Activated T-cell treated with anti-CD3 and anti-CD28 coated beads, Interleukin-2, amount 50 U/mL, for 72 hours (primary cell): ENCODE results near the gene ZBTB17. TPM values are rescaled to one million over a fixed set of nuclear protein-coding genes. Genes with fewer than 3 reads are reported as not detected.

ENCODE experiments used
- ATAC-seq, 2 donors: fragments of 150-1000 bp; cut with Tn5 transposase; replicated peaks in 1 of 2; 2 replicates each; pipeline ENCODE4 v1.10.0; 2021; ENCODE audit warnings: moderate library complexity in 2 of 2, mild to moderate bottlenecking in 1 of 2
- DNase-seq, 2 donors: peaks; one replicate each; pipeline ENCODE4 v3.0.0; 2021 to 2022; ENCODE audit warnings: mixed read lengths in 1 of 2
- H3K27ac Mint-ChIP-seq: one replicate; pipeline ENCODE4 v1.8.0; 2022; ENCODE audit warnings: mild to moderate bottlenecking, moderate library complexity, mixed read lengths
- H3K27me3 Mint-ChIP-seq: one replicate; pipeline ENCODE4 v1.8.0; 2022; ENCODE audit warnings: low read depth, mixed read lengths
- H3K36me3 Mint-ChIP-seq, 2 donors: one replicate each; pipeline ENCODE4 v1.8.0; 2022; ENCODE audit warnings: mixed read lengths in 2 of 2, mild to moderate bottlenecking in 1 of 2; ENCODE audit not compliant: insufficient read depth in 2 of 2
- H3K4me1 Mint-ChIP-seq: one replicate; pipeline ENCODE4 v1.8.0; 2022; ENCODE audit warnings: low read depth, mixed read lengths
- H3K4me3 Mint-ChIP-seq, 2 donors: one replicate each; pipeline ENCODE4 v1.8.0; 2022; ENCODE audit warnings: mild to moderate bottlenecking in 2 of 2, mixed read lengths in 2 of 2, moderate library complexity in 2 of 2
- H3K9me3 Mint-ChIP-seq, 2 donors: one replicate each; pipeline ENCODE4 v1.8.0; 2022; ENCODE audit warnings: mixed read lengths in 2 of 2
- total RNA-seq, 2 donors: library from RNA; stranded (reverse); gene quantifications; one replicate each; pipeline ENCODE4 v1.2.3, GENCODE V29; 2022

The ZBTB17 gene
- total RNA-seq, 2 donors from 2014 or later: 76.0 to 84.1 TPM

DNA sequence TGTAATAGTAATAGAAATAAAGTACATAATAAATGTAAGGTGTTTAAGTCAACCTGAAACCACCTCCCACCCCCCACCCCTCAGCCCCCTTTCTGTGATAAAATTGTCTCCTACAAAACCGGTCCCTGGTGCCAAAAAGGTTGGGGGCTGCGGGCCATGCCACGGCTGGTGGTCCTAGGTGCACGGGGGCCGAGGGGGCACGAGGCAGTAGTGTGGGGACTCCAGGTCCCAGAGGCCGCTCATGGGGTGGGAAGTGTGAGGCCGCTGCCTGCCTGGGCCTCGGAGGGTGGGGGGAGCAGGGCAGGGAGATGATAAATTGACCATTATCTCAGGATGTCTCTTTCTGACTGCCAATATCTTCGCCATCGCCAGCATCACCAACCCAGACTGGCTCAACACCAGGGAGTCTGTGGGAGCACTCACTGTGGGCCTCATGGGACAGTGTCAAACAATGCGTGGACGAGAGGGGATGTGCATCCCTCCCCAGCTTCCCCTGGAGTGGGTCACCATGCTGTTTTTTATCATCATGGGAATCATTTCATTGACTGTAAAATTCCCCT, 6.5 kb downstream of the ZBTB17 start:
- Mint-ChIP-seq H3K27me3 (no peaks in the 10 kb centered on the region), H3K27ac (no peak overlapping the region), H3K4me3 (no peak overlapping the region), H3K4me1 (peaks cover 62% of the 10 kb centered on the region), H3K36me3 (peaks cover 19 to 30% of the 10 kb centered on the region in 2 donors), H3K9me3 (no peaks in the 10 kb centered on the region)
- no peak for DNase-seq
- no peak for ATAC-seq

DNA sequence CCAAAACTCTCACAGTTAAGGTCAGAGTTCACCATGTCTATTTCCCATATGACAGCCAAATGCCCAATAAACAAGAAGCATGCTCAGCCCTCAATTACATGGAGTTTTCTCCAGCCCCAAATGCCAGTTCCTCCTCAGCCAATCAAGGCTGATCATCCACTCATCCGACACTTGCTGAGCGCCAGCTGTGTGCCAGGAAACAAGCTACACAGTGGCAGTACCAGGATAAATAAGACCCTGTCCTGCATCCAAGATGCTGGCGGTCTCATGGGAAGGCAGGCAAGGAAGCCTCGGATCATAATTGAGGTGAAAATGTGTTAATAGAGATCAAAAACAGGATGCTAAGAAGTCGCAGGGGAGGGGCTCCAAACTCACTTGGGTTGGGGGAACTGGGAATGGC, 7.7 kb downstream of the ZBTB17 start:
- Mint-ChIP-seq H3K4me3 (peak overlapping the region in 1 of 2 donors; percentile 22), H3K27me3 (no peaks in the 10 kb centered on the region), H3K36me3 (peaks cover 20 to 31% of the 10 kb centered on the region in 2 donors), H3K27ac (peak overlapping the region; percentile 2), H3K9me3 (no peaks in the 10 kb centered on the region), H3K4me1 (peaks cover 64% of the 10 kb centered on the region)
- no peak for DNase-seq
- ATAC-seq: no peak

DNA sequence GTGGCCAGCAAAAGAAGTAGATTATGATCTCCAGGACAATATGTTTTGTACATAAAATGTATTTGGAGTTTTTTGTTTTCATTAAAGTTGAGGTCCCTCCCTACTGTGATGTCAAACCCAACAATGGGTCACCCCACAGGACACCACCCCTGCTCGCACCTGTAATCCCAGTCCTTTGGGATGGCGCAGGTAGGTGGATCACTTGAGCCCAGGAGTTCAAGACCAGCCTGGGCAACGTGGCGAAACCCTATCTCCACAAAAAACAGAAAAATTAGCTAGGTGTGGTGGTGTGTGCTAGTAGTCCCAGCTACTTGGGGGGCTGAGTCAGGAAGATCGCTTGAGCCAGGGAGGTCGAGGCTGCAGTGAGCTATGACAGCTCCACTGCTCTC, 9.0 kb downstream of the ZBTB17 start:
- no peak for DNase-seq
- no peak for ATAC-seq
- Mint-ChIP-seq H3K27me3 (no peaks in the 10 kb centered on the region), H3K27ac (peak overlapping the region; percentile 66), H3K4me1 (peaks cover 68% of the 10 kb centered on the region), H3K4me3 (peak overlapping the region in 1 of 2 donors; percentile 61), H3K9me3 (no peaks in the 10 kb centered on the region), H3K36me3 (peaks cover 13 to 25% of the 10 kb centered on the region in 2 donors)

GRCh38 chr1:15966081-15966955, 9.6 kb downstream of the ZBTB17 start:
- ATAC-seq: peak; percentile 80 to 82
- peak overlapping the region; percentile 84 to 90 for H3K4me3 Mint-ChIP-seq
- peak; percentile 87 to 92 for DNase-seq
- H3K4me1 Mint-ChIP-seq: peaks cover 72% of the 10 kb centered on the region
- no peaks in the 10 kb centered on the region for H3K27me3 Mint-ChIP-seq
- H3K9me3 Mint-ChIP-seq: no peaks in the 10 kb centered on the region
- H3K36me3 Mint-ChIP-seq: peaks cover 12 to 26% of the 10 kb centered on the region in 2 donors
- peak overlapping the region; percentile 99 for H3K27ac Mint-ChIP-seq

- peak; percentile 43 to 56 for DNase-seq
Measured at GRCh38 chr1:15965228-15965767, 10.6 kb downstream of the ZBTB17 start.

GRCh38 chr1:15963968-15964648, 11.8 kb downstream of the ZBTB17 start:
- Mint-ChIP-seq H3K36me3 (peaks cover 8 to 18% of the 10 kb centered on the region in 2 donors), H3K27ac (peak overlapping the region; percentile 99), H3K27me3 (no peaks in the 10 kb centered on the region), H3K4me1 (peaks cover 94% of the 10 kb centered on the region), H3K9me3 (no peaks in the 10 kb centered on the region), H3K4me3 (peak overlapping the region; percentile 84 to 90)
- DNase-seq: no peak
- peak; percentile 33 to 35 for ATAC-seq

More at GRCh38 chr1:15965228-15965767, 10.6 kb downstream of the ZBTB17 start:
- no peaks in the 10 kb centered on the region for H3K27me3 Mint-ChIP-seq
- no peaks in the 10 kb centered on the region for H3K9me3 Mint-ChIP-seq
- peaks cover 82% of the 10 kb centered on the region for H3K4me1 Mint-ChIP-seq
- H3K36me3 Mint-ChIP-seq: peaks cover 12 to 27% of the 10 kb centered on the region in 2 donors
- ATAC-seq: peak; percentile 35 to 36
- peak overlapping the region; percentile 84 to 90 for H3K4me3 Mint-ChIP-seq
- H3K27ac Mint-ChIP-seq: peak overlapping the region; percentile 99

DNA sequence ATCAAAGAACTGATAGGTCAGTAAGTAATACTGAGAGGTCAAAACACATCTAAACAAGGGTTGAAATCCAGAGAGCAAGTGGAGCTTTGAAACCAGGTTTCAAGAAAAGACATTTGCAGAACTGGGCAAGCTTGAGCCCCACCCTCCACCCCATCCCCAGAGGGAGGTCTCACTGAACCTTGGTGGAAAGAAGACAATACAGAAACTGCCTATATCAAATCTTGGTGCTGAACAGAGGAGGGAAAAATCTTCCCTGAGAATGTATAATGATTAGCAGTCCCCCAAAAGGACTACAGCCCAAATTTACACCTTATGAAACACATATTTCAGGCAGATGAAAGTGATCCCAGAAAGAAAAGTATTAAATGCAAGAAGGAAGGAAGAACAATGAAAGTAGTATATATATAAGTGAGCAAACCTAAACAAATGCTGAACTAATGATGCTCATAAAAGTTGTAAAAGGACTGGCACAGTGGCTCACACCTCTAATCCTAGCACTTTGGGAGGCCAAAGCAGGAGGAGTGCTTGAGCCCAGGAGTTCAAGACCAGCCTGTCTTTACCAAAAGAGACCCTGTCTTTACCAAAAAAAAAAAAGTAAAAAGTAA, 12.4 kb downstream of the ZBTB17 start:
- no peaks in the 10 kb centered on the region for H3K27me3 Mint-ChIP-seq
- ATAC-seq: no peak
- H3K9me3 Mint-ChIP-seq: no peaks in the 10 kb centered on the region
- peaks cover 6 to 16% of the 10 kb centered on the region in 2 donors for H3K36me3 Mint-ChIP-seq
- DNase-seq: no peak
- peak overlapping the region; percentile 99 for H3K27ac Mint-ChIP-seq
- peak overlapping the region; percentile 84 to 90 for H3K4me3 Mint-ChIP-seq
- peaks cover 99% of the 10 kb centered on the region for H3K4me1 Mint-ChIP-seq

- ATAC-seq (no peak), DNase-seq (no peak)
- peaks cover 99% of the 10 kb centered on the region for H3K4me1 Mint-ChIP-seq
- H3K27ac Mint-ChIP-seq: peak overlapping the region; percentile 99
- peaks cover 1 to 10% of the 10 kb centered on the region in 2 donors for H3K36me3 Mint-ChIP-seq
- peak overlapping the region; percentile 84 to 90 for H3K4me3 Mint-ChIP-seq
- H3K9me3 Mint-ChIP-seq: no peaks in the 10 kb centered on the region
- H3K27me3 Mint-ChIP-seq: no peaks in the 10 kb centered on the region
Measured at GRCh38 chr1:15962671-15963362, 13.1 kb downstream of the ZBTB17 start.

DNA sequence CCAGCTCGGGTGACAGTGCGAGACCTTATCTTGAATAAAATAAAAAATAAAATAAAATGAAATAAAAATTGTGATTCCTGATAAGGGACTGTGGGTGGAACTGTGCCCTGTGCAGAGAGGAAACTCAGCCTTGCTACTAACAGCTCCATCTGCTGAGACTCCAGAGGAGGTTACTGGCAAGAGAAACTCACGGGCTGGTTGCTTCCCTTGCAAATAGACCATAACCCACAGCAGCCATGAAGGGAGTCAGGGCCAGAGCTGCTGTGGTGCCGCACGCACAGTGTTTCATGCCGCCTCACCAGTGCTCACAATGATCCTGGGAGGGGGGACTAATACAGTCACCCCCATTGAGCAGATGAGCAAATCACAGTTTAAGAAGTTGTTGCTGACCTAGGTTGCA, 13.7 kb downstream of the ZBTB17 start:
- Mint-ChIP-seq H3K4me3 (no peak overlapping the region), H3K4me1 (peaks cover 99% of the 10 kb centered on the region), H3K27ac (peak overlapping the region; percentile 11), H3K36me3 (peaks cover 1 to 10% of the 10 kb centered on the region in 2 donors), H3K27me3 (no peaks in the 10 kb centered on the region), H3K9me3 (no peaks in the 10 kb centered on the region)
- no peak for ATAC-seq
- no peak for DNase-seq

DNA sequence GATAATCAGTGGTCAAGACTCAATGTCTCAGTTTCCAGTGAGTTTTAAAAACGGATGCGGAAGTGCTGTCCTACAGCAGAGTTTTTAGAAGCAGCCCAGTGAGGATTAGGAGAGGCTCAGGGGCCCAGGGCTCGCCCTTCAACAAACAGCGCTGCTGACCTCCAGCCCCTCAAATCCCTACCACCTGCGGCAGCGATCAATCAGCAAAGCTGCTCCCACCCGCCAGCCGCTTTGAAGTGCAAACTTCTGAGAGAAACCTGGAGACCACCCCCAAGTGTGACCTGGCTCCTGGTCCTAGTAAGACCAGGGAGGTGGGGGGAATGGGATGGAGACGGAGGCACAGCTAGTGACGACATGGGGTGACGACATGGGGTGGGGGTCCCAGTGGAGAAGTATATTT, 14.4 kb downstream of the ZBTB17 start:
- no peak for ATAC-seq
- no peak for DNase-seq
- H3K9me3 Mint-ChIP-seq: no peaks in the 10 kb centered on the region
- H3K4me3 Mint-ChIP-seq: no peak overlapping the region
- H3K27ac Mint-ChIP-seq: no peak overlapping the region
- peaks cover 99% of the 10 kb centered on the region for H3K4me1 Mint-ChIP-seq
- H3K27me3 Mint-ChIP-seq: no peaks in the 10 kb centered on the region
- peaks cover 3 to 8% of the 10 kb centered on the region in 2 donors for H3K36me3 Mint-ChIP-seq

GRCh38 chr1:15960808-15961207, 15.1 kb downstream of the ZBTB17 start:
- ATAC-seq (no peak), DNase-seq (no peak)
- Mint-ChIP-seq H3K36me3 (peaks cover 3 to 9% of the 10 kb centered on the region in 2 donors), H3K4me3 (peak overlapping the region in 1 of 2 donors; percentile 38), H3K27ac (no peak overlapping the region), H3K9me3 (no peaks in the 10 kb centered on the region), H3K27me3 (no peaks in the 10 kb centered on the region), H3K4me1 (peaks cover 99% of the 10 kb centered on the region)

DNA sequence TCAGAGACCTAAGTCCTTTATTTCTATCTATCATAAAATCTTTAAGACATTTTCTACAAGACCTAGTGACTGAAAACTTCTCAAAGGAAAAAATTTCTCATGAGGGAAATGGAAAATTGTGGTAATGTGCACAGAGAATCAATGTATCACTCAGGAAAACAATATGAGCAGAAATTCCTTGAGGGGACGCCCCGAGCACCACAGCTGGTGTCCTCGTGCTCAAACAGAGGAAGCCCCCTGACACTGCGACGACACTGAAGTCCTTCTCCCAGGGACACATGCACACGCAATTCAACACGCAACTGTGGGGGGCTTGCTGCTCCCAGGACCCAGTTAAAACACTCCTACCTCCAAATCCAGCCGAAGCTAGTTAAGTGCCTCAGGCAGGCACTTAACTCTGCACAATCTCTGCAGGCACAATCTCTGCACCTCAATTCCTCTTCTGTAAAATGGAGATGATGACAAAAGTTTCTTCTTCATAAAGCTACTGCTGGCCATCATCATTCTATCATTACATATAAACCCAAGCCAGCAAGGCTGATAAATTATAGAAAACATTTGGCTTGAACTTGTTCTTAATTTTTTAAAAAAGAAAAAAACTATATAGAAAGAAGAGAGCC, 16.0 kb downstream of the ZBTB17 start:
- Mint-ChIP-seq H3K9me3 (no peaks in the 10 kb centered on the region), H3K27ac (peak overlapping the region; percentile 94), H3K27me3 (no peaks in the 10 kb centered on the region), H3K4me1 (peaks cover 99% of the 10 kb centered on the region), H3K4me3 (peak overlapping the region; percentile 11 to 51), H3K36me3 (peaks cover 3 to 8% of the 10 kb centered on the region in 2 donors)
- DNase-seq (no peak), ATAC-seq (no peak)
